ENCODE measurements around the gene MRTFB. TPM values are rescaled to one million over a fixed set of nuclear protein-coding genes. Genes with fewer than 3 reads are reported as not detected.

The MRTFB gene
- total RNA-seq, 1 experiment from 2014 or later, result 29.8 TPM

DNA sequence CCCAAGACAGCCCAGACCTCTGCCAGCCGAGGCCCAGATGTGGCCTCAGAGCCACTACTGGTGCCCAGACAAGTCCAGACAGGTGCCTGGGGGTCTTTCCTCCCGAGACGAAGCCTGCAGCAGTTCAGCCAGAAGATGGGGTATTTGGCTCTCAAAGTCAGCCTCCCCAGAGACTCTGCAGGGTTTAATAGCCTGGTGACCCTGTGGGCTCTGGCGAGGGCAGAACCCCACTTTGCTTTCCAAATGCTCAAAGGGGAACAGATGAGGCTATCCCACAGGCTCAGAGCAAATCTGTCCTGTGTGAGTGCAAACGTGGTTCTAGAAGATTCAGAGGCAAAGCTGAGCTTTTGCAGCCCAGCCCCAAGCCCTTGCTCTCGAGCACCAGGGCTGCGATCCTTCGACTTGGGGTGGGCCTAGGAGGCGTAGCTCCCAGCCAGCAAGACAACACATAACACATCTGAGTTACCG is 236.0 kb downstream of the MRTFB start:
- POLR2A ChIA-PET (ENCODE audit: low non-redundant PET), result no interaction called here
- no peaks in the 10 kb centered on the region for H3K27me3 ChIP-seq (replicated peaks; ENCODE audit: insufficient read depth, low read depth, low read length, poor library complexity)
- H3K36me3 ChIP-seq (ENCODE audit: insufficient read depth, low read length, poor library complexity, severe bottlenecking), result no peaks in the 10 kb centered on the region
- no TSS peak for BruUV-seq (replicated peaks)
- TF ChIP-seq, protein P1, sequence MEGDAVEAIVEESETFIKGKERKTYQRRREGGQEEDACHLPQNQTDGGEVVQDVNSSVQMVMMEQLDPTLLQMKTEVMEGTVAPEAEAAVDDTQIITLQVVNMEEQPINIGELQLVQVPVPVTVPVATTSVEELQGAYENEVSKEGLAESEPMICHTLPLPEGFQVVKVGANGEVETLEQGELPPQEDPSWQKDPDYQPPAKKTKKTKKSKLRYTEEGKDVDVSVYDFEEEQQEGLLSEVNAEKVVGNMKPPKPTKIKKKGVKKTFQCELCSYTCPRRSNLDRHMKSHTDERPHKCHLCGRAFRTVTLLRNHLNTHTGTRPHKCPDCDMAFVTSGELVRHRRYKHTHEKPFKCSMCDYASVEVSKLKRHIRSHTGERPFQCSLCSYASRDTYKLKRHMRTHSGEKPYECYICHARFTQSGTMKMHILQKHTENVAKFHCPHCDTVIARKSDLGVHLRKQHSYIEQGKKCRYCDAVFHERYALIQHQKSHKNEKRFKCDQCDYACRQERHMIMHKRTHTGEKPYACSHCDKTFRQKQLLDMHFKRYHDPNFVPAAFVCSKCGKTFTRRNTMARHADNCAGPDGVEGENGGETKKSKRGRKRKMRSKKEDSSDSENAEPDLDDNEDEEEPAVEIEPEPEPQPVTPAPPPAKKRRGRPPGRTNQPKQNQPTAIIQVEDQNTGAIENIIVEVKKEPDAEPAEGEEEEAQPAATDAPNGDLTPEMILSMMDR (conservative IDR thresholded peaks at IDR 0.05; ENCODE audit: low read depth, low read length), result no peak
- TF ChIP-seq EZH2 (IDR thresholded peaks at IDR 0.05; ENCODE audit: borderline replicate concordance, low read depth, low read length, poor library complexity, severe bottlenecking), result no peak
- intact Hi-C loops (cut with micrococcal nuclease; ENCODE audit: unreplicated experiment), result no loop called here
- CTCF ChIA-PET, result no interaction called here
- H3K4me3 ChIP-seq (ENCODE audit: low read depth, low read length, poor library complexity, severe bottlenecking), result no peak overlapping the region
- no peak for DNase-seq (ENCODE audit: low spot score)
- H3K4me1 ChIP-seq (ENCODE audit: insufficient read depth, low read length, poor library complexity, severe bottlenecking), result peaks cover 35% of the 10 kb centered on the region
- H3K9me3 ChIP-seq (ENCODE audit: low read depth, low read length, poor library complexity, severe bottlenecking), result no peaks in the 10 kb centered on the region
- no peak overlapping the region for H3K27ac ChIP-seq (ENCODE audit: low read depth, low read length, poor library complexity, severe bottlenecking)

DNA sequence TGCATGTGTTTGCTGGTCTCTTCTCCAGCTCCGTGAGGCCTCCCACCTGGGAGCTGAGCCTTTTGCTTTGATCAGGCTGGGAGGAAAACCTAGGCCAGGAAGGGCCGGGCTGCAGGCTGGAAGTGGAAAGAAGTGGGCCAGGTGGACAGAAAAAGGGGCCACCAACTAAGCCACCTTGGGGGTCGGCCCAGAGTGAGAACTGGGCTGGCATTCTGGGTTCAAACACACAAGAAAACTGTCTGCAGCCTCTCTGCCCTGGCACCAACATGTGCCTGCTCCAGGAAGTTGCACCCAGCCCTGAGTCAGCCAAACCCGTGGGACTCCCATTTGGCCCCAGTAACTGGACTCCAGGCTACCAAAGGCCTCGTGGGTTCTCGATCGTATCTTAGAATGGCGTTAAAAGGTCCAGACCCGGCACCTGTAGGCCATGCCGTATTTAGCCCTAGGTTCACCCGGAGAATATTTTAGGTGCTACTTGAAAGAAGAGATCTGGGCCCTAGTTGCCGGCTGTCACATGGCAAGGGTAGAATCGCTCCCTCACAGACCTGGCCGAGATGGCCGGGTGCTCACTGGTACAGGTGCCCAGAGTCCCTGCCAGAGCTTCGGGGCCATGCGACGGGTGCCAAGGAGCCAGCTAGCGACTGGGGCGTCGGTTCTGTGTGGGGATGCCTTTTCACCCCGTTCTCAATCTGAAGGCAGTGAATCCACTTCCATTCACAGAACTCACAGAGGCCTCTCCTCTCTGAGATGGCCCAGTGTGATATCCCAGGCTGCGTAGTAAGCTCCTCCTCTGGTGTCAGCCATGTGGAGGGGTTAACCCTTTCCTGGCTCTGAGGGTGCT is 236.6 kb downstream of the MRTFB start:
- Histone ChIP-seq H3K4me1 (ENCODE audit: insufficient read depth, low read length, poor library complexity, severe bottlenecking) (peaks cover 35% of the 10 kb centered on the region), H3K36me3 (ENCODE audit: insufficient read depth, low read length, poor library complexity, severe bottlenecking) (no peaks in the 10 kb centered on the region), H3K27me3 (replicated peaks; ENCODE audit: insufficient read depth, low read depth, low read length, poor library complexity) (no peaks in the 10 kb centered on the region), H3K27ac (ENCODE audit: low read depth, low read length, poor library complexity, severe bottlenecking) (no peak overlapping the region), H3K9me3 (ENCODE audit: low read depth, low read length, poor library complexity, severe bottlenecking) (no peaks in the 10 kb centered on the region), H3K4me3 (ENCODE audit: low read depth, low read length, poor library complexity, severe bottlenecking) (no peak overlapping the region)
- TF ChIP-seq, protein P1 (conservative IDR thresholded peaks at IDR 0.05; ENCODE audit: low read depth, low read length), result no peak
- TF ChIP-seq EZH2 (IDR thresholded peaks at IDR 0.05; ENCODE audit: borderline replicate concordance, low read depth, low read length, poor library complexity, severe bottlenecking), result no peak
- no peak for DNase-seq (ENCODE audit: low spot score)
- CTCF ChIA-PET, result no interaction called here
- no TSS peak for BruUV-seq (replicated peaks)
- intact Hi-C loops (cut with micrococcal nuclease; ENCODE audit: unreplicated experiment), result no loop called here
- POLR2A ChIA-PET (ENCODE audit: low non-redundant PET), result no interaction called here

DNA sequence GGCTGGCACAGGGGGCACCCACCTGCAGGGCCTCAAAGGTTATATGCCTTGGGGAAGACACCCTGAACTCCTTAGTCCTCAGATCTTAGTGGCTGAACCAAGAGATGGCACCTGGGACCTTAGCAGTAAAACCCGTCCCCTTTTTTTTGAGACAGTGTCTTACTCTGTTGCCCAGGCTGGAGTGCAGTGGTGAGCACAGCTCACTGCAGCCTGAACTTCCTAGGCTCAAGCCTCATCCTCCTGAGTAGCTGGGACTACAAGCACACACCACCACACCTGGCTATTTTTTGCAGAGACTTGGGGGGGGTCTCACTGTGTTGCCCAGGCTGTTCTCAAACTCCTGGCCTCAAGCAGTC is 237.2 kb downstream of the MRTFB start:
- CTCF ChIA-PET, result no interaction called here
- Histone ChIP-seq H3K27ac (ENCODE audit: low read depth, low read length, poor library complexity, severe bottlenecking) (no peak overlapping the region), H3K36me3 (ENCODE audit: insufficient read depth, low read length, poor library complexity, severe bottlenecking) (no peaks in the 10 kb centered on the region), H3K9me3 (ENCODE audit: low read depth, low read length, poor library complexity, severe bottlenecking) (no peaks in the 10 kb centered on the region), H3K27me3 (replicated peaks; ENCODE audit: insufficient read depth, low read depth, low read length, poor library complexity) (no peaks in the 10 kb centered on the region), H3K4me3 (ENCODE audit: low read depth, low read length, poor library complexity, severe bottlenecking) (no peak overlapping the region), H3K4me1 (ENCODE audit: insufficient read depth, low read length, poor library complexity, severe bottlenecking) (peaks cover 35% of the 10 kb centered on the region)
- TF ChIP-seq EZH2 (IDR thresholded peaks at IDR 0.05; ENCODE audit: borderline replicate concordance, low read depth, low read length, poor library complexity, severe bottlenecking), result no peak
- TF ChIP-seq, protein P1 (conservative IDR thresholded peaks at IDR 0.05; ENCODE audit: low read depth, low read length), result no peak
- no peak for DNase-seq (ENCODE audit: low spot score)
- intact Hi-C loops (cut with micrococcal nuclease; ENCODE audit: unreplicated experiment), result no loop called here
- BruUV-seq (replicated peaks), result no TSS peak
- POLR2A ChIA-PET (ENCODE audit: low non-redundant PET), result no interaction called here
